ENCODE measurements around the gene THAP7. TPM values are rescaled to one million over a fixed set of nuclear protein-coding genes. Genes with fewer than 3 reads are reported as not detected.

THAP7 gene
- total and polyA plus RNA-seq, 12 donors = 15.7 to 189 (median 48.6) TPM

DNA sequence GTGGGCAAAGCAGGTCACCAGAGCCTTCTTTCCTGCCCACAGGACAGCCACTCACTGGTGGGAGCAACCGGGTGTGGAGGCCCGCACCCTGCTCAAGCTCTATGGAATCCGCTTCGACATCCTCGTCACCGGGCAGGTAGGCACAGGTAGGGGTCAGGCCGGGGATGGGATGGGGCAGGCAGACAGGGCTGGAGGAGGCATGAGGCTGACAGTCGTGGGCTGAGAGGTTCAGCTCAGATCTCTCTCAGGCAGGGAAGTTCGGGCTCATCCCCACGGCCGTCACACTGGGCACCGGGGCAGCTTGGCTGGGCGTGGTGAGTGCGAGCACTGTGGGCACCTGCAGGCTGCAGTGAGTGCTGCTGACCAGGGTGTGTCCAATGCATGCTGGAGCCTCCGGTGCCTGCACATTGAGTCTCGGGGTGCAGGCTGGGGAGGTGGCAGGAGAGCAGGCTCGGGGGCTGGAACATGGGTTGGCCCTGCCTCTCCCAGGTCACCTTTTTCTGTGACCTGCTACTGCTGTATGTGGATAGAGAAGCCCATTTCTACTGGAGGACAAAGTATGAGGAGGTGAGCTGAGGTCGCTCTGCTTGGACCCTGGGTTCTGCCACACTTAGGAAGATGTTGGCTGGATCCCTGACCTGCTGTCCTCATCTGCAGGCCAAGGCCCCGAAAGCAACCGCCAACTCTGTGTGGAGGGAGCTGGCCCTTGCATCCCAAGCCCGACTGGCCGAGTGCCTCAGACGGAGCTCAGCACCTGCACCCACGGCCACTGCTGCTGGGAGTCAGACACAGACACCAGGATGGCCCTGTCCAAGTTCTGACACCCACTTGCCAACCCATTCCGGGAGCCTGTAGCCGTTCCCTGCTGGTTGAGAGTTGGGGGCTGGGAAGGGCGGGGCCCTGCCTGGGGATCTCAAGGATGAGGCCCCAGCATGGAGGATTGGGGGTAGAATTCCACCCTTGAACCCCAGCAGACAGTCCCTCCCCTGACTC, 24.1 kb upstream of the THAP7 start:
- 85 to 94% (median 88%) methylated on average over 11 to 27 of the region's 27 CpGs for WGBS, 4 donors
- Histone ChIP-seq H3K36me3 (replicated peaks in 1 of 2) (no peaks in the 10 kb centered on the region), H3K4me3 (no peak overlapping the region), H3K27ac (no peak overlapping the region), H3K27me3 (no peaks in the 10 kb centered on the region), H3K4me1 (replicated peaks in 1 of 2) (no peaks in the 10 kb centered on the region), H3K9me3 (replicated peaks in 1 of 3) (no peaks in the 10 kb centered on the region)
- intact Hi-C loops (cut with DNase I) = no loop called here
- DNase-seq = no peak
- TF ChIP-seq, protein P1, sequence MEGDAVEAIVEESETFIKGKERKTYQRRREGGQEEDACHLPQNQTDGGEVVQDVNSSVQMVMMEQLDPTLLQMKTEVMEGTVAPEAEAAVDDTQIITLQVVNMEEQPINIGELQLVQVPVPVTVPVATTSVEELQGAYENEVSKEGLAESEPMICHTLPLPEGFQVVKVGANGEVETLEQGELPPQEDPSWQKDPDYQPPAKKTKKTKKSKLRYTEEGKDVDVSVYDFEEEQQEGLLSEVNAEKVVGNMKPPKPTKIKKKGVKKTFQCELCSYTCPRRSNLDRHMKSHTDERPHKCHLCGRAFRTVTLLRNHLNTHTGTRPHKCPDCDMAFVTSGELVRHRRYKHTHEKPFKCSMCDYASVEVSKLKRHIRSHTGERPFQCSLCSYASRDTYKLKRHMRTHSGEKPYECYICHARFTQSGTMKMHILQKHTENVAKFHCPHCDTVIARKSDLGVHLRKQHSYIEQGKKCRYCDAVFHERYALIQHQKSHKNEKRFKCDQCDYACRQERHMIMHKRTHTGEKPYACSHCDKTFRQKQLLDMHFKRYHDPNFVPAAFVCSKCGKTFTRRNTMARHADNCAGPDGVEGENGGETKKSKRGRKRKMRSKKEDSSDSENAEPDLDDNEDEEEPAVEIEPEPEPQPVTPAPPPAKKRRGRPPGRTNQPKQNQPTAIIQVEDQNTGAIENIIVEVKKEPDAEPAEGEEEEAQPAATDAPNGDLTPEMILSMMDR (IDR thresholded peaks at IDR 0.05) = no peak
- TF ChIP-seq POLR2A (IDR thresholded peaks at IDR 0.05) = no peak

DNA sequence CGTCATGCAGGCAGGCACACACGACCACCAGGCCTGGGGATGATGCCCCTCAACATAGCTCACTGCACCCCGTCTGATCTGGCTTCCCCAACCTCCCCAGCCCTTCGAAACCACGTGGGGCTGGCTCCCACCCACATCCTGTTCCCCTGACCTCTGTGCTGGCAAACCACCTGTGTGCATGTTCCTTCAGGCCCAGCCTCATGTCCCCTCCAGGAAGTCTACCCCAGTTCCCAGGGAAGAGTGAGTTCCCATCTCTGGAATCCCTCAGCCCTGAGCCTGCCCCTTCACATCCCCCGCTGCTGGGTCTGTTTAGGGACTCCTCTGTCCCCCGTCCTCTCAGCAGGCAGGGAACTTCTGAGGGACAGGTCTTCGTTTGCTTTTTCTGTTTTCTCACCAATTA, 23.3 kb upstream of the THAP7 start:
- no peaks in the 10 kb centered on the region for H3K36me3 ChIP-seq (replicated peaks in 1 of 2)
- TF ChIP-seq, protein P1 (IDR thresholded peaks at IDR 0.05) = no peak
- no peak for TF ChIP-seq POLR2A (IDR thresholded peaks at IDR 0.05)
- no peak for DNase-seq
- intact Hi-C loops (cut with DNase I) = no loop called here
- H3K4me3 ChIP-seq = no peak overlapping the region
- H3K27ac ChIP-seq = no peak overlapping the region
- H3K4me1 ChIP-seq (replicated peaks in 1 of 2) = no peaks in the 10 kb centered on the region
- no peaks in the 10 kb centered on the region for H3K27me3 ChIP-seq
- no peaks in the 10 kb centered on the region for H3K9me3 ChIP-seq (replicated peaks in 1 of 3)
- WGBS, 4 donors = 69 to 85% (median 71%) methylated on average over 6 to 8 of the region's 8 CpGs

GRCh38 chr22:21022955-21023614, 21.2 kb upstream of the THAP7 start:
- H3K27ac ChIP-seq = no peak overlapping the region
- H3K9me3 ChIP-seq (replicated peaks in 1 of 3) = no peaks in the 10 kb centered on the region
- intact Hi-C loops (cut with DNase I) = no loop called here
- WGBS, 4 donors = 79 to 96% (median 86%) methylated on average over 6 to 13 of the region's 13 CpGs
- no peak for DNase-seq
- TF ChIP-seq, protein P1 (IDR thresholded peaks at IDR 0.05) = no peak
- no peak for TF ChIP-seq POLR2A (IDR thresholded peaks at IDR 0.05)
- no peaks in the 10 kb centered on the region for H3K27me3 ChIP-seq
- no peaks in the 10 kb centered on the region for H3K4me1 ChIP-seq (replicated peaks in 1 of 2)
- no peak overlapping the region for H3K4me3 ChIP-seq
- no peaks in the 10 kb centered on the region for H3K36me3 ChIP-seq (replicated peaks in 1 of 2)

DNA sequence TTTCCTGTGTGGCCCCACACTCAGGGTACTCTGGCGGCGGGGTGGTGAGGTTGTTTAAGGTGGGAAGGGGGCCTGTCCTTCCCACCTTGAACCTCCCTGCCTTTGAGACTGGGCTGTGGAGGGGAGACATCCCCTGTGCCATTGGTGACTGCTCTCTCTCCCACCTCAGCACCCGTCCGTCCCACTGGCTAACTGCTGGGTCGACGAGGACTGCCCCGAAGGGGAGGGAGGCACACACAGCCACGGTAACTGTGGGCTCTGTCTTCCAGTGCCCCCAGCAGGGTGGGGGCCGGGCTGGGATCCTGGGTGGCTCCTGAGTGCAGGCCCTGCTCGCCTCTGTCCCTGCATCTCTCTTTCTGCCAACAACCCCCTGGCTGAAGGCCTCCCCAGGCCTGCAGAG, 20.6 kb upstream of the THAP7 start:
- TF ChIP-seq, protein P1 (IDR thresholded peaks at IDR 0.05) = no peak
- TF ChIP-seq POLR2A (IDR thresholded peaks at IDR 0.05) = no peak
- no peak overlapping the region for H3K4me3 ChIP-seq
- intact Hi-C loops (cut with DNase I) = no loop called here
- H3K36me3 ChIP-seq (replicated peaks in 1 of 2) = no peaks in the 10 kb centered on the region
- 73 to 100% (median 80%) methylated on average over 3 to 10 of the region's 10 CpGs for WGBS, 4 donors
- no peak overlapping the region for H3K27ac ChIP-seq
- no peak for DNase-seq
- no peaks in the 10 kb centered on the region for H3K9me3 ChIP-seq (replicated peaks in 1 of 3)
- no peaks in the 10 kb centered on the region for H3K27me3 ChIP-seq
- H3K4me1 ChIP-seq (replicated peaks in 1 of 2) = no peaks in the 10 kb centered on the region

All from adrenal gland (tissue), 12 donors.